ENCODE measurements around the gene TBX4. TPM values are rescaled to one million over a fixed set of nuclear protein-coding genes. Genes with fewer than 3 reads are reported as not detected.

Gene TBX4
- total RNA-seq, 2 donors from 2014 or later: not detected

GRCh38 chr17:61466246-61466645, 14.0 kb downstream of the TBX4 start:
- Histone ChIP-seq H3K36me3 (ENCODE audit: control insufficient read depth, insufficient read depth, low read length) (no peaks in the 10 kb centered on the region), H3K4me3 (ENCODE audit: low read length) (no peak overlapping the region), H3K9me3 (ENCODE audit: control insufficient read depth, low read length) (no peaks in the 10 kb centered on the region), H3K4me1 (ENCODE audit: control insufficient read depth, insufficient read depth, low read length) (peaks cover 4% of the 10 kb centered on the region), H3K27ac (ENCODE audit: low read depth, low read length) (no peak overlapping the region), H3K9ac (ENCODE audit: extremely low read depth, low read length, poor library complexity, severe bottlenecking) (no peak overlapping the region), H3K27me3 (ENCODE audit: control insufficient read depth, insufficient read depth, low read length, poor library complexity, severe bottlenecking) (peaks cover 79% of the 10 kb centered on the region)
- H3K27ac Mint-ChIP-seq: no peak overlapping the region
- no peaks in the 10 kb centered on the region for H3K9me3 Mint-ChIP-seq
- no peak for DNase-seq
- peaks cover 27% of the 10 kb centered on the region for H3K4me1 Mint-ChIP-seq
- H3K36me3 Mint-ChIP-seq (ENCODE audit: low read depth): no peaks in the 10 kb centered on the region
- no peak for TF ChIP-seq CTCF (conservative IDR thresholded peaks at IDR 0.05)
- H3K4me3 Mint-ChIP-seq: no peak overlapping the region
- H3K27me3 Mint-ChIP-seq (ENCODE audit: insufficient read depth): peaks cover 69% of the 10 kb centered on the region
- WGBS, 2 experiments (ENCODE audit: insufficient coverage in 1 of 2, insufficient read length in 1 of 2): 76 to 89% methylated on average over 4 to 7 of the region's 7 CpGs

- H3K4me3 ChIP-seq (ENCODE audit: low read length): no peak overlapping the region
- no peak overlapping the region for H3K4me3 Mint-ChIP-seq
- no peaks in the 10 kb centered on the region for H3K36me3 Mint-ChIP-seq (ENCODE audit: low read depth)
- peaks cover 18% of the 10 kb centered on the region for H3K4me1 Mint-ChIP-seq
- peaks cover 55% of the 10 kb centered on the region for H3K27me3 Mint-ChIP-seq (ENCODE audit: insufficient read depth)
- WGBS, 2 experiments (ENCODE audit: insufficient coverage in 1 of 2, insufficient read length in 1 of 2): 47 to 55% methylated on average over 13 to 15 of the region's 15 CpGs
- H3K27me3 ChIP-seq (ENCODE audit: control insufficient read depth, insufficient read depth, low read length, poor library complexity, severe bottlenecking): peaks cover 65% of the 10 kb centered on the region
- H3K4me1 ChIP-seq (ENCODE audit: control insufficient read depth, insufficient read depth, low read length): peaks cover 4% of the 10 kb centered on the region
- H3K27ac ChIP-seq (ENCODE audit: low read depth, low read length): no peak overlapping the region
- no peaks in the 10 kb centered on the region for H3K9me3 Mint-ChIP-seq
- H3K9me3 ChIP-seq (ENCODE audit: control insufficient read depth, low read length): no peaks in the 10 kb centered on the region
- TF ChIP-seq CTCF (conservative IDR thresholded peaks at IDR 0.05): no peak
- DNase-seq: peak; percentile 96
- no peaks in the 10 kb centered on the region for H3K36me3 ChIP-seq (ENCODE audit: control insufficient read depth, insufficient read depth, low read length)
- no peak overlapping the region for H3K27ac Mint-ChIP-seq
- no peak overlapping the region for H3K9ac ChIP-seq (ENCODE audit: extremely low read depth, low read length, poor library complexity, severe bottlenecking)
Measured at GRCh38 chr17:61467416-61468262, 15.4 kb downstream of the TBX4 start.

- Histone ChIP-seq H3K36me3 (ENCODE audit: control insufficient read depth, insufficient read depth, low read length) (no peaks in the 10 kb centered on the region), H3K4me3 (ENCODE audit: low read length) (no peak overlapping the region), H3K9me3 (ENCODE audit: control insufficient read depth, low read length) (no peaks in the 10 kb centered on the region), H3K9ac (ENCODE audit: extremely low read depth, low read length, poor library complexity, severe bottlenecking) (no peak overlapping the region), H3K4me1 (ENCODE audit: control insufficient read depth, insufficient read depth, low read length) (peaks cover 4% of the 10 kb centered on the region), H3K27ac (ENCODE audit: low read depth, low read length) (no peak overlapping the region), H3K27me3 (ENCODE audit: control insufficient read depth, insufficient read depth, low read length, poor library complexity, severe bottlenecking) (peaks cover 58% of the 10 kb centered on the region)
- Mint-ChIP-seq H3K27ac (no peak overlapping the region), H3K27me3 (ENCODE audit: insufficient read depth) (peaks cover 50% of the 10 kb centered on the region), H3K4me3 (no peak overlapping the region), H3K36me3 (ENCODE audit: low read depth) (no peaks in the 10 kb centered on the region), H3K9me3 (no peaks in the 10 kb centered on the region), H3K4me1 (peaks cover 11% of the 10 kb centered on the region)
- WGBS, 2 experiments (ENCODE audit: insufficient coverage in 1 of 2, insufficient read length in 1 of 2): 78 to 85% methylated on average over 6 to 8 of the region's 8 CpGs
- no peak for TF ChIP-seq CTCF (conservative IDR thresholded peaks at IDR 0.05)
- DNase-seq: no peak
Measured at GRCh38 chr17:61468263-61468907, 16.2 kb downstream of the TBX4 start.

Data from endodermal cell (in vitro differentiated cells).